Measurements from ENCODE around the gene ZNF280A.
A peak's percentile ranks its signal among the peaks of the same experiment; 100 is the strongest.
"Not testable (repeated sequence)": the region's sequence is repeated elsewhere in the genome, so short reads cannot be mapped to it uniquely, and the experiment has no call there.

Gene ZNF280A

DNA sequence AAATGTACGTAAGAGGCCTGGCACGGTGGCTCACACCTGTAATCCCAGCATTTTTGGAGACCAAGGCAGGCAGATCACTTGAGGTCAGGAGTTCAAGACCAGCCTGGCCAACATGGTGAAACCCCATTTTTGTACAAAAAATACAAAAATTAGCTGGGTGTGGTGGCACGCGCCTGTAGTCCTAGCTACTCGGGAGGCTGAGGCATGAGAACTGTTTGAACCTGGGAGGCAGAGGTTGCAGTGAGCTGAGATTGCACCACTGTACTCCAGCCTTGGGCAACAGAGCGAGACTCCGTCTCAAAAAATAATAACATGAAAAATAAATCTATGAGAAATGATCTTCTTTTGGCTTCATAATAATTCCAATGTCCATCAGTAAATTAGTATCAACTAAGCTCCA, 9.2 kb downstream of the ZNF280A start:
- DNase-seq: not testable (repeated sequence)

DNA sequence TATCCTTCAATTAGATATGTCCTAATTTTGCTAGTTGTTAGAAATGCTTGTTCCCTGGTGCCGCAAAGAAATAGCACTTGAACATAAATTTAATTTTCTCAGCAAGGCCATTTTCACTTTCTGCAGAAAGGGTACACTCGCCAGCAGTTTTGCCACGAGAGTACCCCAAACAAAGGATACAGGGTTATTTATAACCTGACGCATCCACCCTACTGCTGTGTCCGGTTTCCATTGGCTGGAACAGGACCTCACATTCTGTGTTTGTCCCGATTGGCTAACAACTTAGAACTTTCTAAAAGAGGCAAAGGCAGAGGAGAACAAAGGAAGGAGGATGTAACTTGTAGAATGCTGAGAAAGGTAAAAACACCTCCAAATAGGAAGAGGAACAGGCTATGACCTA, 10.2 kb downstream of the ZNF280A start:
- DNase-seq: not testable (repeated sequence)

DNA sequence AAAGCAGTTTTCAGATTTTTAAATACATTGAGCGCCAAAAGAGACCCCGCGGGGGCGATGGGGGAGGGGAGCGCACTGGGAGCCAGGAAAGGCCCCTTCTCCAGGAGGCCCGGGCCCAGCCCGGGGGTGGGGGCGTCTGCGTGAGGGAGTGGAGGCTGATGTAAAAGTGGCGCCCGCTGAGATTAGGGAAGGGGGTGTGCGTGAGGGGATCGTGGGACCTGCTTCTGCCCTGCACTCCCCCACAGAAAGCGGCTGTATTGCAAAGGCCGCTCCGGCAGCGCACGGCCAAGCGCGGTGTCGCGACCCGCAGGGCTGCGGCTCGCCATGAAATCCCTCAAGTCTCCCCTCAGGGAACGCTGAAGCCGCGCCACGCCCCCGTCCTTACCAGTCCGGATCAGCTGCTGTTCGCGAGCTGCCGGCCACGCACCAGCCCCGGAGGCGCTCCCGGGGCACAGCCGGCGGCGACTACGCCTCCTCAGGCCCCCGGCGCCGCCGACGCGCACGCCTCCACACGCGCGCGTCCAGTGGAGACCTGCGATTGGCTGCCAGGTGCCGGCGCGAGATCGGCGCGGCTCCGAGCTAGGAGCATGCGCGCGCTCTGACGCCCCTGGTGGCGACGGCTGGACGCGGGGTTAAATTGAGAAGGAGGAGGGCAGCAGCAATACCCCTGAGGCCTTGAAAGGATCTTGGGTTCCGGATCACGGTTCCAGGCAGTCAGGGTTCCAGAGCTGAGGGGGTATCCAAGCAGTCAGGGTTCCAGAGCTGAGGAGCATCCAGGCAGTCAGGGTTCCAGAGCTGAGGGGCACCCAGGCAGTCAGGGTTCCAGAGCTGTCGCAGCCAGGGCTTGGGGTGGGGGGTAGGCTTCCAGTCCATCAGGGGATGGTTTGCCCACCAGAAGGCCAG, 11.5 kb downstream of the ZNF280A start, which contains the start of gene ZNF280B:
TSS of gene ZNF280B (minus strand) at position 469 of the 903 bp plus-strand sequence. CDS start 19,344 bp downstream, outside the sequence.
- DNase-seq: peak; percentile 76

DNA sequence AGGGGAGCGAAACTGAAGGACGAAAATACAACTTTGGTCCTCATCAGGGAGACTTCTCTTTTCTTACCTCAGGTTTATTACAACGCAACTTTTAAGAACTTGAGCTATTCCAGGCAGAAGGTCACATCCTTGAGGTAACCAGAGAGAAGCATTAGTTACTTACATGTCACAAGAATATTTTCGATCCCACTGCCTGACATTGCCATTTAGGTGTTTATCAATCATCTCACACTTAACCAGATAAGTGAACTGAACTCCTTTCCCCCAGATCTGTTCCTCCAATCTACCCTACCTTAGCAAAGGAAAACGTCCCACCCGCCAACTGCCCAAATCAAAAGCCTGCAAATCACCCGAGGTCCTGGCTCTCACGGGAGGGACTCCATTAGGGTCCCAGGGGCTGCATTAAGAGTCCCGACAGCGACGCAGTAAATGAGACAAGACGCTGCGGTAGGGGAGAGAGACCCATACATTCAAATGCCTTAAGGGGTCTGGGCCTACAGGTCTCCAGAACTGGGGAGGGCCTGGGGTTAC, 12.3 kb downstream of the ZNF280A start:
- DNase-seq: no peak

DNA sequence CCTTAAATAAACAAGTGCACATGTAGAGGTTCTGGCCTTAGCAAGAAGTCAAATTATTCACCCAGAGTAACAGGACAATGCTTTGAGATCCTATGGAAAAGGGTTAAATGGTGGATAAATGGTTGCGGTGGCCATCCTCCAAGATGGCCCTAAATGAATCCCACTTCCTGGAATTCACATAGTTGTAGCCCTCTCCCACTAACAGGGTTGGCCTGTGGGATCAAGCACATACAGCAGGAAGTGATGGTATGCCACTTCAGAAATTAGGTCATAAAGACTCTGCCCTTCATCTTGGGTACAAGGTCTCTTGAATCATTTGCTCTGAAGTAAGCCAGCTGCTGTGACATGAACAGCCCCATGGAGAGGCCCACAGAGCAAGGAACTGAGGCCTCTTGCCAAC, 13.3 kb downstream of the ZNF280A start:
- no peak for DNase-seq

DNA sequence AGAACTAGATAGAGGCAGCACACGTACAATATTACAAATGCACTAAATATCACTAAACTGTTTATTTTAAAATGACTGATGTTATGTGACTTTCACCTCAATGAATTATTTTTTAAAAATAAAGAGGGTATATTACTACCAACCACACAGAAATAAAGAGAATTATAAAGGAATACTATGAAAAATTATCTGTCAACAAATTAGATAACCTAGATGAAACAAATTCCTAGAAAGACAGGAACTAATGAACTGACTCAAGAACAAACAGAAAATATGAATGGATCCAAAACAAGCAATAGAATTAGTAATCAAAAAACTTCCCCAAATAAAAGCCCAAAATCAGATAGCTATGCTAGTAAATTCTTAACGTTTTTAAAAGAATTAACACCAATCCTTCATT, 21.8 kb downstream of the ZNF280A start:
- no peak for DNase-seq

DNA sequence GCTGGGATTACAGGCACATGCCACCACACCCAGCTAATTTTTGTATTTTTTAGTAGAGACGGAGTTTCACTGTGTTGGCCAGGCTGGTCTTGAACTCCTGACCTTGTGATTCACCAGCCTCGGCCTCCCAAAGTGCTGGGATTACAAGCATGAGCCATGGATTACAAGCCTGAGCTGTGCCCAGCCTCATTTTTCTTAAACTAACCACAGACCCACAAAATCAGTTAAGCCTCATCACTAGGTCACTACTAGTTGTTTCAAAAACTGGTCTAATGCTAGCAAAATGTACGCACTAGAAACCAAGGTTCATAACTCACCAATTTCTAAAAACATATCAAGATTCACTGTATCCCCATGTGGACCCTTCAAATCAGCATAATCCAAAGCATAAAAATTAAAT, 28.5 kb downstream of the ZNF280A start:
- not testable (repeated sequence) for DNase-seq

DNA sequence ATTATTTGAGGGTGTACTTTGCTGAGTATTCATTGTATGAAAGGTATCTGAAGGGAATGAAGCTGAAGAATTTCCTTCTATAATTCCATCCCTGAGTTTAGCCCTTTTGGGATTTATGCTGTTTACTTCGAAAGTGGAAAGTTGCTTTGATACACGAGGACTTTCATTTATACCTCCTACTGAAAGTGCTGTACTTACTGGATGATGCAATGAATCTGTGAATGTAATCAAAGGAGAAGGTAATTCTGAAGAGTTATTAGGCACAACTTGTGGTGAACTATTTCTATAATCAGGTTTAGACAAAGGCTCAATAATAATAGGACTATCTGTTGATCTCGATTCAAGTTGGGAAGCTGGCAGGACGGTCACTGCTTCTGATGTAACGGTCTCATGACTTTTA, 31.3 kb downstream of the ZNF280A start:
- no peak for DNase-seq

DNA sequence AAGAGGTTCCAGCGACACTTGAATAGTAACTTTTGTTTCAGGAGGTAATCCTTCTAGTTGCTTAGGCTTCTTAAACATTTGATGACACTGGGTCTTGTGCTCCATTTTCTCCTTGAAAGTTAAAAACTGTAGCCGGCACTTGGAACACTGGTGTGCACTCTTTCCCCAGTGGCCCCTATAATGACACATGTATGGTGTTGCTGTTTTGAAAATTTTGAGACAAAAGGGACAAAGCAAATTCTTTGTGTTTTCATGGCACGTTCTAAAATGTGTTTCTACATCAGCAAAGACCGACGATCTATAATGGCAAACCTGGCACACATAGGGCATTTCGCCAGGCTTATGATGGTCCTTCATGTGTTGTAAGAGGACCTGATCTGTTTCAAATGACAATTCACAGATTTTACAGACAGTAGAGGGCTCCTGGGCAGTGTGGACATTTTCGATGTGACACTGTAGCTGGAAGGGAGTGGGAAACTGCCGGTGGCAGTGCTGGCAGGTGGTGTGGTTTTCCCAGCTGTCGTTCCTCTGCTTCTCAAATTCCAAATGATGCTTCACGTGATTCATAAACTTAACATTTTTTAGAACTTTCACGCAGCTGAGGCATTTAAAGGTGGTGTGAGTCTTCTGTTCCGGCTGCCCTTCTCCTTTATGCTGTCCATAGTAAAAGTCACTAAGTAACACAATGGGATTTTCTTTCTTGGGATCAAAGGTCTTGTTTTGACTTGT, 32.0 kb downstream of the ZNF280A start:
- DNase-seq: no peak

DNA sequence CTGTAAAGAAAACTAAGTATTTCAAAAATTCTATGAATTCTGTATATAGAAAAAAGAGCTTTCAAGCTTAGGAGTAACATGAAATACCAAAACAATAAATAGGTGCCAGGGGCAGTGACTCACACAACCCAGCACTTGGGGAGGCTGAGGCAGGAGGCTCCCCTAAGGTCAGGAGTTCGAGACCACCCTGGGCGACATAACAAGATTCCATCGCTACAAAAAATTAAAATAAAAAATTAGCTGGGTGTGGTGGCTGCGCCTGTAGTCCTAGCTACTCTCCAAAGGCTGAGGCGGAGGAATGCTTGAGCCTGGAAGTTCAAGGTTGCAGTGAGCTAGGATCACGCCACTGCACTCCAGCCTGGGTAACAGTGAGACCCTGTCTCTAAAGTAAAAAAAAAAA, 33.0 kb downstream of the ZNF280A start:
- no peak for DNase-seq

DNA sequence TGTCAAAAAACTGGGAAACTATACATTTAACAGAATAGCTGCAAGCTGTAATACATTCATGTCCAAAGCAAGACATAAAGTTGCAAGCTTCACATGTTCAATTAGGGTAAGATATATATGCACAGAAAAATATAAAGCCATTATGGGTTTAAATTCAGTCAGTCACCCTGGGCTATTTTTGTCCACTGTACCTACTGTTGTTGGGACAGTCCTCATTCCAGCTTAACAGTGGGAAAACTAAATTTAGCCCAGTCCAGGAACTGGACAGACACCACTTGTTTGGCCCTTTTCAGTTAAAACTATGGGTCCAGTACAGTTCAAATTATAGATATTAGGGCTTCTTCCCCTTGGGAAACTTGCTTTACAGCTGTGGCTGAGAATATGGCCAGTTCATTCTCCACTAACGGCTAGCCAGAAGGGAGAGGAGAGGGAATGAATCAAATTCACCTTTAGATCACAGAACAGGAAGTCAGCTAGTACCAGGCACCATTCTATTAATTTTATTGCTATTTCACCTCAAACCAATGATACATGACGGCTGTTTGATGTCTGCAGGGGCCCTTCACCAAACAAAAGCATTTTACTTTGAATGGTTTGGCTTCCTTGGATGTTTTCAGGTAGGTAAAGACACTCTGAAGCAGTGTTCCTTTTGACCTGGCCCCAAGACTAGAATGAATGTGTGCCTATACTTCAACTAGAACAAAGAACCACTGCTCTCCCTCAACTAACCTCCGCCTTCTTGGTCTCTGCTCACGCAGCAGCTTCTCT, 33.8 kb downstream of the ZNF280A start:
- DNase-seq: no peak

DNA sequence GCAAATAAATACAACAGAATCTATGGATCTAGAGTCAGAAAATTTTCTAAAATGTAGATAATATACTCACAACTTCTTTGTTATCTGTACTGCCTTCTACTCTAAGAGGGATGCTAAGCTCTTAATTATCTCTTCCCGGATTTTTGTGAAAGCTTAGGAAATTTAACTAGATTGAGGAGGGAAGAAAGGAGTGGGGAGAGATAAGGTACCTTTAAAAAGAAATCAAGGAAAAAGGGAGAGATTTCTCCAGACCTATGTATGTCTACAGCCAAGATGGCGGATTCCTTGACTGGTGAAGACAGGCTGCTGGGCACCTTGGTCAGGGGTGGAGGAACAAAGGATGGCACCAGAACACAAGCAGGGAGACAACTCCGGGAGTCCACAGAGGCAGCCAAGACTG, 34.5 kb downstream of the ZNF280A start:
- DNase-seq: no peak

DNA sequence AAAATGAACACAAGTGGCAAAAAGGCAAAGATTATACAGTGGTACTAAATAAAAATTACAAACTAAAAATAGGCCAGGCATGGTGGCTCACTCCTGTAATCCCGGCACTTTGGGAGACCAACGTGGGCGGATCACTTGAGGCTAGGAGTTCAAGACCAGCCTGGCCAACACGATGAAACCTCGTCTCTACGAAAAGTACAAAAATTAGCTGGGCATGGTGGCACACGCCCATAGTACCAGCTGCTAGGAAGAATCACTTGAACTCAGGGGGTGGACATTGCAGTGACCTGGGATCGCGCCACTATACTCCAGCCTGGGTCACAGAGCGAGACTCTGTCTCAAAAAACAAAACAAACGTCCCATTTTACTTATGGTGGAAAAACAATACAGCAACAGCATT, 36.0 kb downstream of the ZNF280A start:
- DNase-seq: no peak

DNA sequence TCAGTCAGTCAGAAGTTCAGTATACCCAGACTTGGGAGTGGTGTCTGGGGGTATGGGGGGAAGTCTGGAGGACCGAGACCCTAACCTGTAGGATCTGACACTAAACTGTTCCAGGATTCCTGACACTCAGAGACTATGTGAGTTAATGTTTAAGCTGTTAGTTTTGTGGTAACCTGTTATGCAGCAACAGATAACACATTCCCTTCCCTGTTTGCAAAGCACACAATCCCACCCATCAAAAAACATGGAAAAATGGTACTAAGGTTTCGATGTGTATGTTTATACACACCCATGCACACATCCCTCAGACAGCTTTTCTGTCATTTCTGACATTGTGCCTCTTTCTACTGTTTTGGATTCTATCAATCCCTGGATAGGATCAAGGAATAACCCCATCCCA, 39.1 kb downstream of the ZNF280A start:
- DNase-seq: no peak

DNA sequence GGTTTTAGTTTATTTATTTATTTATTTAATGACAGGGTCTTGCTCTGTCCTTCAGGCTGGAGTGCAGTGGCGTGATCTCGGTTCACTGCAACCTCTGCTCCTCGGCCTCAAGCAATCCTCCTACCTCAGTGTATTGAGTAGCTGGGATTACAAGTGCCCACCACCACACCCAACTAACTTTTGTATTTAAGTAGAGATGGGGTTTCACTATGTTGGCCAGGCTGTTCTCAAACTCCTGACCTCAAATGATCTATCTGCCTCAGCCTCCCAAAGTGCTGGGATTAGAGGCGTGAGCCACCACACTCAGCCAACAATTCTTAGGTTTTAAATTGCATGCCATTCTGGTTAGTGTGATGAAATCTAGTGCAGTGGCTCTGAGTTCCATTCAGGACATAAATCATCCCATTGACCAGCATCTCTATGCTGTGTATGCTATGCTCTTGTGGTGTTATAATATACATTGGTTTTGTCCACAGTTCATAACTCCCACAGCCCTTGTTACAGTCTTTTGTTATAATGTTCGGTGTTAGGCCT, 40.0 kb downstream of the ZNF280A start:
- DNase-seq: no peak

DNA sequence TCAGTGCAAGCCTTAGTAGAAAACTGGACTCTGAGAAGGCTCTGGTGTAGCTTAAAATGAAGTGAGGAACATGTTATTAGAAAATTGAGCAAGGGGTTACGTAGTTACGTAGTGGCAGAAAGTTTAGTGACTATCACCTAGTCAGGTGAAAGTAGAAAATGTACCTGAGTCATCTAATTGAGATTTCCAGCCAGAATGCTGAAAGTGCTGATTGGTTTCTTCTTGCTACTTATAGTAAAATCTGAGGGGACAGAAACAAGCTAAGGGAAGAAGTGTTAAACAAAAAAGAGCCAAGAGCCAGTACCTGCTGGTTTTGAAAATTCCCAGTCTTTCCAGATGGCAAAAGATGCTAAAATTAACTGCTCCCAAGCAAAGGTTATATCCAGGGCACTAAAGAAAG, 41.0 kb downstream of the ZNF280A start:
- DNase-seq: no peak

DNA sequence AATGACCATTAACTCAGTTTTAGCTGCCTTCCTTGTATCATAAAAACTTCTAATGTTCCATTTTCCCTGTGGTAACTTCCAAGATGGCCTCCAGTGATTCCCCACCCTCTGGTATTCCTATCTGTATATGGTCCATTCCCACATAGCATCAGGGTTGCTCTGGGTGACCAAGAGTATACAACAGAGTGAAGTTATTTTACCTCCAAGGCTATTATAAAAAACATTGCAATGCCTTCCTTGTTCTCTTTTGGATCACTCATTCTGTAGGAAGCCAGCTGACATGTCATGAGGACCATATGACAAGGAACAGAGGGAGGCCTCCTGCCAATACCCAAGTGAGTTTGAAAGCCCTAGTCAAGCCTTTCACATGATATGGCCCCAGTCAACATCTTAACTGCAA, 41.6 kb downstream of the ZNF280A start:
- no peak for DNase-seq

DNA sequence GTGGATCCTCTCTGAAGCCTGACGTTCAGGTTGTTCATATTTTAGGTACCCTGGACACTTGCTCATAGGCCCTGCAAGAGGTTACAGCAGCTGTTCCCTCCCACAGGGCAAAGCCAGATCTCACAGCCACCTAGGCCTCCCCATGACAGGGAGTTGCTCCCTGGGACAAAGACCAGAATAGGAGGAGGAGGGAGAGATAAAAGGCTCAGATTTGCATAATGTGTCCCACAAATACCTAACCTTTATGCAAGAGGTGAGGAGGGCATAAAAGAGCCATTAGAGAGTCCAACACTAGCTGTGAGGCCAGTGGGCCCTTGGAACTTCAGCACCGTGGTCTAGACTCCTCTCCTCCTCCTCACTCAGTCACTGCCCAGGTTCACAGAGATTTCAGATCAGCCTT, 45.3 kb downstream of the ZNF280A start:
- DNase-seq: no peak

DNA sequence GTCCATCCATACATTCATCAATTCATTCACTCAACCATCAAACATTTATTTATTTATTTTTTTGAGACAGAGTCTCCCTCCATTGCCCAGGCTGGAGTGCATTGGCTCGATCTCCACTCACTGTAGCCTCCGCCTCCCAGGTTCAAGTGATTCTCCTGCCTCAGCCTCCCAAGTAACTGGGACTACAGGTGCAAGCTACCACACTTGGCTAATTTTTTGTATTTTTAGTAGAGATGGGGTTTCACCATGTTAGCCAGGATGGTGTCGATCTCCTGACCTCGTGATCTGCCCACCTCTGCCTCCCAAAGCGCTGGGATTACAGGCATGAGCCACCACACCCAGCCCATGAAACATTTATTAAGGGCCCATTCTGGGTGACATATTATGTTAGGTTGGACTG, 49.0 kb downstream of the ZNF280A start:
- not testable (repeated sequence) for DNase-seq

DNA sequence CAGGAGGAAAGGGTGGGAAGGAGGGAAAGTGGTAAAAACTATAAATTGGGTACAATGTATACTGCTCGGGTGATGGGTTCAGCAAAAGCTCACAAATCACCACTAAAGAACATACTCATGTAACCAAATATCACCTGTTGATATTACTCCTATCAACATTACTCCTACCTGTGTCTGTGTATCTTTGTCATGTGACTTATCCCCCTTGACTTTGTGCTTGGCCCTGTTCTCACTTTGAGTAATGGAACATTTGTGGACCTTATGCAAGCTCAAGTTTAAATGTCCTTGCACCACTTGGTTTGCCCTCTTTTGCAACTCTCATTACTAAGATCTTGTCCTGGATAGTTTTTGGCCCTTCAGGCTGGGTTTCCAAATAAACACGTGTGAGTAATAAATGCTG, 50.5 kb downstream of the ZNF280A start:
- DNase-seq: no peak

DNA sequence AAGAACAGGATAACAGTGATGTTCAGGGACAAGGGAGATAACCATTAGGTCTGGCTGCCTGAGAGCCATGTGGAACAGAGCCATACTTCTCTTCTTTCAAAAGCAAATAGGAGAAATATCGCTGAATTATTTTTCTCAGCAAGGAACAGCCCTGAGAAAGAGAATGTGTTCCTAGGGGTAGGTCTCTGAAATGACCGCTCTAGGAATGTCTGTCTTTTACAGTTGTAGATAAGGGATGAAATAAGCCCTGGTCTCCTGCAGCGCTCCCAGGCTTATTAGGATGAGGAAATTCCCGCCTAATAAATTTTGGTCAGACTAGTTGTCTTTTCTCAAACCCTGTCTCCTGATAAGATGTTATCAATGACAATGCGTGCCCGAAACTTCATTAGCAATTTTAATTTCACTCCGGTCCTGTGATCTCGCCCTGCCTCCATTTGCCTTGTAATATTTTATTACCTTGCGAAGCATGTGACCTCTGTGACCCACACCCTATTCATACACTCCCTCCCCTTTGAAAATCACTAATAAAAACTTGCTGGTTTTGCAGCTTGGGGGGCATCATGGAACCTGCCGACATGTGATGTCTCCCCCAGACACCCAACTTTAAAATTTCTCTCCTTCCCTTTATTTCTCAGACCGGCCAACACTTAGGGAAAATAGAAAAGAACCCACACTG, 51.1 kb downstream of the ZNF280A start:
- DNase-seq: not testable (repeated sequence)

DNA sequence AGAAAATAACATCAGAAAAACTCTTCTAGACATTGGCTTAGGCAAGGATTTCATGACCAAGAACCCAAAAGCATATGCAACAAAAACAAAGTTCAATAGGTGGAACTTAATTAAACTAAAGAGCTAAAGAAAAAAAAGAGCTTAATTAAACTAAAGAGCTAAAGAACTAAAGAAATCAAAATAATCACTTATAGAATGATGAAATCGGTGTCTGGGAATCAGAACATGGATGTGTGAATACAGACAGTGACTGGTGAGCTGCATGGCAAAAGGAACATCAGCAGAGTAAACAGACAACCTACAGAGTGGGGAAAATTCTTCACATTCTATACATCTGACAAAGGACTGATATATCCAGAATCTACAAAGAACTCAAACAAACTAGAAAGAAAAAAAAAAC, 53.0 kb downstream of the ZNF280A start:
- no peak for DNase-seq
